Psoas muscle (tissue), 8 donors: ENCODE data around the gene VPS37C. TPM values are rescaled to one million over a fixed set of nuclear protein-coding genes. Genes with fewer than 3 reads are reported as not detected.

Source experiments
- ATAC-seq, 4 donors: fragments of 200-7000 bp; cut with Tn5 transposase; one replicate each; pipeline ENCODE4 v1.9.1; 2020; ENCODE audit warnings: moderate library complexity in 3 of 4, mild to moderate bottlenecking in 2 of 4
- DNase-seq, 2 donors: peaks; one replicate each; pipeline ENCODE4 v3.0.0-alpha.2; 2020
- H3K27ac ChIP-seq: fragments of 200-600 bp; one replicate; pipeline ENCODE4 v1.8.0; 2022
- H3K27me3 ChIP-seq, 3 donors: fragments of 200-600 bp in 1 of 3; one replicate each; pipeline versions ENCODE4 v1.6.1 to v1.8.0; 2013 to 2022; ENCODE audit warnings: low read length in 2 of 3, mild to moderate bottlenecking in 2 of 3, moderate library complexity in 1 of 3; ENCODE audit not compliant: insufficient read depth in 3 of 3
- H3K36me3 ChIP-seq, 2 donors: fragments of 200-600 bp in 1 of 2; one replicate each; pipeline versions ENCODE4 v1.6.1 to v1.8.0; 2013 to 2022; ENCODE audit warnings: low read depth in 1 of 2, mild to moderate bottlenecking in 1 of 2, moderate library complexity in 1 of 2; ENCODE audit not compliant: insufficient read depth in 1 of 2
- H3K4me1 ChIP-seq: fragments of 200-600 bp; one replicate; pipeline ENCODE4 v1.8.0; 2022
- H3K4me3 ChIP-seq: fragments of 200-600 bp; one replicate; pipeline ENCODE4 v1.8.0; 2022; ENCODE audit warnings: mild to moderate bottlenecking
- H3K9me3 ChIP-seq: fragments of 200-600 bp; one replicate; pipeline ENCODE4 v1.8.0; 2022
- CTCF ChIP-seq: fragments of 200-600 bp; IDR thresholded peaks from one replicate; pipeline ENCODE4 v1.8.0; 2022; ENCODE audit warnings: antibody characterized with exemption
- WGBS, 3 donors: extraction: QIAGEN DNeasy Blood & Tissue Kit; methylation state at CpG; one replicate each; pipeline versions ENCODE4 v1.1.6 to v1.1.7; 2013; 5-methylcytosine and 5-hydroxymethylcytosine counted together
- intact Hi-C, 2 donors: fragments of 100-400 bp; cut with DNase I; formaldehyde crosslinking; loops; one replicate each; pipeline versions ENCODE4 v1.11.0 to v1.14.2; 2022
- polyA plus RNA-seq, 3 donors: library from polyadenylated mRNA; stranded (reverse); fragments of 200-250 nt; gene quantifications; one replicate each; pipeline ENCODE4 v1.2.3, GENCODE V29; 2013
- total RNA-seq, 4 donors: library from RNA; stranded (reverse); fragmentation: NEBNext Ultra II Directional in 2 of 4; extraction: Animal tissue kit (Norgen Biotek cat#: 25700) in 2 of 4; gene quantifications; one replicate each; pipeline versions ENCODE4 v1.2.1 to v1.2.4, GENCODE V29; 2021 to 2023
- donor health status: healthy with polysubstance abuse.
- donor health status: DM: no; HTN: no; CAD: no; lungs with moderate emphysema.
- donor health status: Bipolar disorder and iron deficiency.
- donor health status: healthy.
- donor health status: DM: yes; HTN: yes; CAD: no.
- donor health status: DM: no; HTN: no; CAD: no.
- donor health status: DM: no; HTN: no; CAD: no.
- donor health status: DM: yes; HTN: yes; CAD: no.

The VPS37C gene
- total and polyA plus RNA-seq, 7 donors, result 16.9 to 39.8 (median 25.6) TPM

- intact Hi-C loops, result loop anchor here in 1 of 2 donors (1.0 kb wide), 2 partner anchors 58 to 159 kb away; no protein-coding TSS in a partner anchor
- DNase-seq (no peak), ATAC-seq (no peak)
- Histone ChIP-seq H3K27ac (no peak overlapping the region), H3K4me1 (no peaks in the 10 kb centered on the region), H3K27me3 (no peaks in the 10 kb centered on the region), H3K36me3 (peaks cover 0 to 24% of the 10 kb centered on the region in 2 donors), H3K9me3 (no peaks in the 10 kb centered on the region), H3K4me3 (no peak overlapping the region)
- no peak for TF ChIP-seq CTCF
- 84 to 88% (median 84%) methylated on average over 18 of the region's 18 CpGs for WGBS, 3 donors
These were observed 32.1 kb downstream of the VPS37C start for GRCh38 chr11:61128947-61129638.

- intact Hi-C loops, result no loop called here
These were observed 33.2 kb downstream of the VPS37C start for GRCh38 chr11:61127991-61128390.

GRCh38 chr11:61126256-61126655, 35.0 kb downstream of the VPS37C start:
- DNase-seq (peak; percentile 46 to 72), ATAC-seq (peak in 2 of 4 donors; percentile 26 to 46)
- no peaks in the 10 kb centered on the region for H3K4me1 ChIP-seq
- H3K27me3 ChIP-seq, result no peaks in the 10 kb centered on the region
- H3K27ac ChIP-seq, result no peak overlapping the region
- TF ChIP-seq CTCF, result peak; percentile 10
- H3K4me3 ChIP-seq, result no peak overlapping the region
- WGBS, 3 donors, result 15 to 29% (median 19%) methylated on average over 14 of the region's 14 CpGs
- intact Hi-C loops, result no loop called here
- no peaks in the 10 kb centered on the region for H3K9me3 ChIP-seq
- peaks cover 0 to 5% of the 10 kb centered on the region in 2 donors for H3K36me3 ChIP-seq

More at GRCh38 chr11:61127991-61128390, 33.2 kb downstream of the VPS37C start:
- 74 to 96% (median 82%) methylated on average over 9 of the region's 9 CpGs for WGBS, 3 donors
- no peak for TF ChIP-seq CTCF
- Histone ChIP-seq H3K9me3 (no peaks in the 10 kb centered on the region), H3K4me1 (no peaks in the 10 kb centered on the region), H3K27ac (no peak overlapping the region), H3K27me3 (no peaks in the 10 kb centered on the region), H3K4me3 (no peak overlapping the region), H3K36me3 (peaks cover 0 to 18% of the 10 kb centered on the region in 2 donors)
- no peak for DNase-seq
- no peak for ATAC-seq

- no peak overlapping the region for H3K4me3 ChIP-seq
- TF ChIP-seq CTCF, result no peak
- DNase-seq (no peak), ATAC-seq (no peak)
- intact Hi-C loops, result no loop called here
- H3K4me1 ChIP-seq, result no peaks in the 10 kb centered on the region
- no peaks in the 10 kb centered on the region for H3K27me3 ChIP-seq
- no peaks in the 10 kb centered on the region for H3K36me3 ChIP-seq
- no peak overlapping the region for H3K27ac ChIP-seq
- WGBS, 3 donors, result 74 to 85% (median 81%) methylated on average over 6 of the region's 6 CpGs
- H3K9me3 ChIP-seq, result no peaks in the 10 kb centered on the region
These were observed 35.9 kb downstream of the VPS37C start for GRCh38 chr11:61125310-61125684.
